Stimulated activated CD4-positive, alpha-beta T cell treated with anti-CD3 and anti-CD28 coated beads, Interleukin-15, amount 100 ng/mL, for 24 hours (primary cell): ENCODE results near the gene FBXO4.
"Not testable (repeated sequence)": the region's sequence is repeated elsewhere in the genome, so short reads cannot be mapped to it uniquely, and the experiment has no call there.

ENCODE experiments used
- DNase-seq: peaks from one replicate; pipeline ENCODE4 v3.0.0-alpha.2; 2020

The FBXO4 gene

GRCh38 chr5:41925555-41925951, 472 bp downstream of the FBXO4 start:
- DNase-seq, result peak; percentile 55

DNA sequence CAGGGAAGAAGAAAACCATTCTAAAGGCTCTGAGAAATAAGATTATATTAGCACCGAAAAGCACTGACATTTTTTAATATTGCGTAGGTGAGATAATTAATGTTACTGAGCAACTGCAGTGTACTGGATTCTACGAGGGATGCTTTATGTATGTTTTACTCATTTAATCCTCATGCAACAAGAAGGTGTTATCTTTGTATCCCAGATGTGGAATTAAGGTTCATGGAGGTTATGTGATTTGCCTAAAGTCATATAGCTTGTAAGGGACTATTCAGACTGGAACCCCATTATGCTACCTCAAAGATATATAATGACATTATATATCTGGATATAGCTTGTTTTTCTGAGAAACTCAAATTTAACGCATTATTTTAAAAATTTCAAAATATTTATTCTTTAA, 2.5 kb downstream of the FBXO4 start:
- DNase-seq, result no peak

DNA sequence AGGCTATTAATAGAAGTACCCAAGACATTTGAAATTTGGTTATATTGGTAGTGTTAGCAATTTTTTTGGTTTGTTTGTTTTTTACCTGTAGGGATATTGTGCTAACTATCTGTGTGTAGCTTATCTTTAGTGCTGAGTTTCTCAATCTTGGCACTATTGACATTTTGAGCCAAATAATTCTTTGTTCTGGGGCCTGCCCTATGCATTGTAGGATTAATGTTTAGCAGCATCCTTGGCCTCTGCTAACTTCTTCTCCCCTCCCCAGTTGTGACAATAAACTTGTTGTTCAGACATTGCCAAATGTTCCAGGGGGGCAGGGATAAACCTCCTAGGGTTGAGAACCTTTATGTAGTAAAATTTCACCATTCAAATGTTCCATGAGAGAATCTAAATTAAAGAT, 4.0 kb downstream of the FBXO4 start:
- no peak for DNase-seq

DNA sequence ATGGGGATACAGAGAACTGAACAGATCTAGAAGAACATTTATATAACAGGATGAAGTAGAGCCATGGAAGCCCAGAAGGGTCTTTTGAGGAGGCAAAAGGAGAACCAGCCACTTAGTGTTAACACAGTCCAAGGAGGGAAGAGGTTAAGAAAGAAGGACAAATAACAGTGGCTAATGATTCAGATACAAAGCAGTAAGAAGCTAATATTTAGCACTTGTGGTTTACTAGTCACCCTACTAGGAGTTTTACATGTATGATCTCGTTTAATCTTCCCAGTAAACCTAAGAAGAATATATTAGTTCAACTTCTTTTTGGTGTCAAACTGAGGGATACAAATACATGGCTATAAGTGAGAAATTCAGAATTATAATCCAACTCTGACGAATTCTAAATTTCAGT, 7.7 kb downstream of the FBXO4 start:
- no peak for DNase-seq

DNA sequence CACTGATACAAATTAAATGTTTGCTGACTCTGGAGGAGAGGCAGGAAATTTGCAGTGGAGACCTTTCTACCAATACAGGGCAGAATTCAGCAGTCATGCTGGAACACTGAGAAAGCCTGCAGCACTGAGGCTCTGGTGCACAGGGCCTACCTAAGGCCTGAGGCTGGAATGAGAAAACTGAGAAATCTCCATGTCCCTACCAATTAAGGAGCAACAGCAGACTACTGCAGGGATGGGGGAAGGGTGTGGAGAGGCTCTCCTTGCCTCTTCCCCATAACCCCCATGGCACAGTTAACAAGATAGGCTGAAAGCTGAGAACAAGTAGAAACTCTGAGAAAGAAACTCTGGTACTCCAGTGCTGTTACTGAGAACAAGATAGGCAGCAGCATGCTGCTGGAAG, 10.5 kb downstream of the FBXO4 start:
- DNase-seq, result no peak

DNA sequence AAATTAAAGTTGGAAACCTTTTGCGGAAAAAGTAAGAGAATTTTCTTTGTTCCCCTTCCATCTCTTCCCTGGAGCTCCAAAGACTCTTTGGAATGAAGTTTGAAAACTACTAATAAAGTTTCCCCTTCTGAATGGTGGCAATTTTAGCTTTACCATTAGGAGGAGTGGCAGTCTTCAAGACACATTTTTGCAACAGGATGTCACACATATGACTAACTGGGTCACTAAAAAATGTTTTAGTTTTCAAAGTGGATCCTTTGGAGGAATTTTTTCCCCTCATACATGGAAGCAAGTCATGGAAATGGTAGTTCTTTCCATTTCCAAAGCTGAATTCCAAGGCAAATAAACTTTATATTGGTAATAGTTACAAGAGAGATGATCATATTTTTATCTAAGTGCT, 15.6 kb downstream of the FBXO4 start:
- no peak for DNase-seq

GRCh38 chr5:41945332-41945955, 20.4 kb downstream of the FBXO4 start:
- not testable (repeated sequence) for DNase-seq

GRCh38 chr5:41951224-41951623, 26.1 kb downstream of the FBXO4 start:
- no peak for DNase-seq

DNA sequence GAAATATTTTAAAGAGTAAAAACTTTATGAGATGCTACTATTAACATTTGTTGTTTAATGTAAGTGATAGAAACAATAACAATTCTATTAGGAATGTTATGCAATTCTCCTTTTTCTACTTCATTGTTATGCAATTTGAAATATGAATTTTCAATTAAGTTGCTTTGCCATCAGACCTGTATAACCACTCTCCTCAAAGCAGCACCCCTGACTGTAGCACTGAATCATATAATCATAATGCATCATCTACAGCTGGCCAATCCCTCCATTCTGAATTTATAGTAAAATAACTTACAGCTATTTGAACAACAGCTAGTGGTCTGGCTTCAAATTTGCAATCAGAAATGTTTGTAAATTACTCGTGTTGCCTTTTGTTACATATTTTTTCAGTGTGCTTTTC, 29.2 kb downstream of the FBXO4 start:
- no peak for DNase-seq

- no peak for DNase-seq
Measured at GRCh38 chr5:41955432-41956024, 30.4 kb downstream of the FBXO4 start.

- DNase-seq, result no peak
Measured at GRCh38 chr5:41956943-41957342, 31.9 kb downstream of the FBXO4 start.

GRCh38 chr5:41960481-41960880, 35.4 kb downstream of the FBXO4 start:
- DNase-seq, result no peak

DNA sequence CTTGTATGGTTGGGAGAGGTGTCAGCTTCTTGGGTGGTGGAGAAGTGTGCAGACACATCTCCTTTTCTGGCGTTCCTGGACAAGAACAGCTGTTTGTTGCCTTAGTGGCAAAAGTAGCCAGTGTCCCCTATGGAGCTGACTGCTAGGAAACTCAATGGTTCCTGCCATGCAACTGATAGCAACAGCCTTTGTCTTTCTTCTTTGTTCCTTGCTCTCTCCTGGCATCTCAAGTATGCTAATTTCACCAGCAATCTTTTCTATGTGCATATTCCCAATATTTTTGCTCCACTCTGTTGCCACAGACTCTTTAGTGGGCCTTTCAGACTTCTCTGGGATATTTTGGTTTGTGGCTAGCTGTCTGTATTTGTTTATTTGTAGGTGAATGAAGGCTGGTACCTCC, 36.7 kb downstream of the FBXO4 start:
- no peak for DNase-seq

GRCh38 chr5:41962491-41962890, 37.4 kb downstream of the FBXO4 start:
- DNase-seq, result no peak

DNA sequence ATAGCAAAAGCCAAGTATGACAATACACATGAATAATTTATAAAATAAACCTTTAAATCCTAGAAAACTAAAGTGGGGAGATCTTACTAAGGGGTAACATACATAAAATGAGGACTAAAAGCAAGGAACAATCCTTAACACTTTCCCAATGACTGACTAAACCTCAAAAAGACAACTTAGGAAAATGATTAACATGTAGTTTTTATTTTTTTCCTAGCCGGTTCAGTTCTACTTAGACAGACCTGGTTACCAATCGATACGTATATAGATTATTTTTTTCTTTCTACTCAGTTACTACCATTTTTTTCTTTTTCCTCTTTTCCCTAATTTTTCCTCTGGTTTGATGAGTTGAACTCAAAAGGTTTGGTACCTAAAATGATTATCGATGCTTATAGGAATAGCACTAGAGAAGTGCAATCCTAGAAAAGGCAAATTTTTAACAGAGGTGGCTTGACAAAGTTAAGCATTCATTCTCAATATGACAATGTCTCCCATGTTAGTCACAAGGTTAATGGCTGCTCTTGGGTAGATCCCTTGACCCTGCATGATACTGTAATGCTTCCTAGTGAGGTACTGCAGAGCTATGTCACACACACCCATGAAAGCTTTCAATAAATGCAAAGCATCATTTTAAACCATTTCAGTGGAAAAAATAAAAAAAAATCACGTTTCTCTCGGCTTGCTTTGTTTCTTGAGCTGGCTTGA, 41.5 kb downstream of the FBXO4 start:
- no peak for DNase-seq

DNA sequence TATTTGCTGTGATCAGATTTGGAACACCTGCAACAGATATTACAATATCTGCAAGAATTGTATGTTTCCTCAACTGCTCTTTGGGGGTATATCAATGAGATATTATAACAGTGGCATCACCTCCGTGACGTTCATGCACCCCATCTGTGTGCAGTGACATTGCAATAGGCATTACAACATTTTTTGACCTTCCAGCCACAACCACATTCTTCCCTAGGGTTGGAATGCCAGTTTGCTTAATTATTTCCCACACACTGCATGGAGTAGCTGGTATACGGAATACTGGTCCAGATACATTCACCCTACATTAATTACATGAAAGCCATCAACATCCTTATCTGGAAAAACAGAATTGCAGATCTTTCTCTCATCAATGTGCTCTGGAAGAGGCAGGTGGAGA, 42.3 kb downstream of the FBXO4 start:
- no peak for DNase-seq

DNA sequence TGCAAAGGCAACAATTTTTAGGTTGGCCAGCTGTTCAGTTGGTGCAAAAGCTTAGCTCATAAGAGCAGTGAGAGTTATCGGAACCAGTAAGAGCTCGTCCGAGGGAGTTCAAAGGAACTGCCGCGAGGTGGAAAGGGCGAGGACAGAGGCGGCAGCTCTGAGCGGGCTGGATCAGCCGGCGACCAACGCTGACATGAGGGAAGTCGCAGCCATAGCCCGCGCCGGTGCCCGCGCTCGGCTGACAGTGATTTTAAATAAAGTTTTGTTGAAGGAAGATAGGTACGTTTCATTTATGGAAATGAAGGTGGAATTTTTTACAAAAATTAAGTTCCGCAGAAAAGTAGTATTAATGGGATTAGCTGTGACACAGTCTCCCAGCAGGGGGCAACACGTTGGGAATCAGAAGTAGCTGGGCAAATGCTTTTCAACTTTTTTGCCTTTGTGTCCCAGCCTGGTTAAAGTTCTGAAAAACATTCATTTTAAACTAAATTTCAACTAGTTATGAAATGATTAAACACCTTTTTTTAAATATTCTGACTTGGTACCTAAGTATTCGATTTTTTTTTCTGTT, 43.2 kb downstream of the FBXO4 start:
- DNase-seq, result no peak

DNA sequence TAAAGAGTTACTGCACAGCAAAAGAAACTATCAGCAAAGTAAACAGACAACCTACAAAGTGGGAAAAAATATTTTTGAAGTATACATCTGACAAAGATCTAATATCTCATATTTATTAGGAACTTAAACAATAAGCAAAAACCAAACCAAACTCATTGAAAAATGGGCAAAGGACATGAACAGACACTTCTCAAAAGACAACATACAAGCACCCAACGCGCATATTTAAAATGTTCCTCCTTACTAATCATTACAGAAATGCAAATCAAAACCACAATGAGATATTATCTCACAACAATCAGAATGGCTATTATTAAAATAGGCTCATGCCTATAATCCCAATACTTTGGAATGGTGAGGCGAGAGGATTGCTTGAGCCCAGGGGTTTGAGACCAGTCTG, 48.0 kb downstream of the FBXO4 start:
- no peak for DNase-seq

GRCh38 chr5:41973887-41974286, 48.8 kb downstream of the FBXO4 start:
- no peak for DNase-seq

DNA sequence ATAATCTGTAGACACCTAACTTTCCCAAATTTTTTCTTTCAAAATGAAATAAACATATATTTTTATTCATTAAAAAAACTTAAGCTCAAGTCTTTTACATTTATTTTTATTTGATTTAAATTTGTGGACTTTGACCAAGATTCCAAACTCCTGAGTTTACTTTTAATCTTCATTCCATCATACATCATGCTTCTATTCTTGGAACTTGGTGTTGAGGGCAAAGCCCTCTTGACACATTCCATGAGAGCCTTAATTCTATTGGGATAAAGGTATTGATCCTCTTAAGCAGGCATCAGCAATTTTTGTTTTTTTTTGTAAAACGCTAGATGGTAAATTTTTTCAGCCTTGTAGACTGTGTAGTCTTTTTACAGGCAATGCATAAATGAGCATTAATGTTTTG, 53.6 kb downstream of the FBXO4 start:
- DNase-seq, result no peak

- no peak for DNase-seq
Measured at GRCh38 chr5:41980396-41980795, 55.3 kb downstream of the FBXO4 start.

DNA sequence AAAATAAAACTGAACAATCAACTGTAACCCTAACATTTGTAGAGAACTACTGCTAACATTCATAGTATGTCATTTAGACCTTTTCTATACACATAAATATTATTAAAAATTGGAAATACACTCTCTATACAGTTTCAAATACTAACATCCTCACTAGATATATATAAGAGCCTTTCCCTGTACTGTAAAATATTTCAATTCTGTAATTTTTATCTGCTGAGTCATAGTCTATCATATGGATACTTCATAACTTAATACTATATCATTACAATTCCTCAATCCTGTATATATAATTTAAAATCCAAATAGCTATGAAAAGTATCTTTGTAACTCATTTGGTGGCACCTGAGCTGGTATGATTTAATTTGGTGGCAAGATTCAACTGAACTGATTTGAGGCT, 55.8 kb downstream of the FBXO4 start:
- no peak for DNase-seq

DNA sequence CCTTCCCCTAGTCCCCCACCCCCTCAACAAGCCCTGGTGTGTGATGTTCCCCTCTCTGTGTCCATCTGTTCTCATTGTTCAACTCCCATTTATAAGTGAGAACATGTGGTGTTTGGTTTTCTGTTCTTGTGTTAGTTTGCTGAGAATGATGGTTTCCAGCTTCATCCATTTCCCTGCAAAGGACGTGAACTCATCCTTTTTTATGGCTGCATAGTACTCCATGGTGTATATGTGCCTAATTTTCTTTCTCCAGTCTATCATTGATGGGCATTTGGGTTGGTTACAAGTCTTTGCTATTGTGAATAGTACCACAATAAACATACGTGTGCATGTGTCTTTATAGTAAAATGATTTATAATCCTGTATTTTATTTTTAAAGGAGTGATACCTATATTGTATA, 57.8 kb downstream of the FBXO4 start:
- not testable (repeated sequence) for DNase-seq

- no peak for DNase-seq
Measured at GRCh38 chr5:41983284-41983683, 58.2 kb downstream of the FBXO4 start.
